Keratinocyte (primary cell): ENCODE data around the gene NFYB.

Experiments used
- EZH2 ChIP-seq: IDR thresholded peaks from one replicate; pipeline ENCODE4 v1.6.1; 2012; ENCODE audit warnings: inconsistent platforms, mild to moderate bottlenecking, low read length, moderate library complexity
- TF ChIP-seq, protein P1 (sequence below), 3 experiments: IDR thresholded peaks in 1 of 3; conservative IDR thresholded peaks in 1 of 3; optimal IDR thresholded peaks in 1 of 3; 2 replicates in 2 of 3; 3 replicates in 1 of 3; pipeline versions ENCODE3 to v1.5.1; 2011; ENCODE audit warnings: low read length in 3 of 3, mild to moderate bottlenecking in 3 of 3, moderate library complexity in 2 of 3, control low read depth in 1 of 3, inconsistent platforms in 1 of 3; ENCODE audit not compliant: insufficient read depth in 2 of 3; ENCODE audit errors: extremely low read depth in 1 of 3

DNA sequence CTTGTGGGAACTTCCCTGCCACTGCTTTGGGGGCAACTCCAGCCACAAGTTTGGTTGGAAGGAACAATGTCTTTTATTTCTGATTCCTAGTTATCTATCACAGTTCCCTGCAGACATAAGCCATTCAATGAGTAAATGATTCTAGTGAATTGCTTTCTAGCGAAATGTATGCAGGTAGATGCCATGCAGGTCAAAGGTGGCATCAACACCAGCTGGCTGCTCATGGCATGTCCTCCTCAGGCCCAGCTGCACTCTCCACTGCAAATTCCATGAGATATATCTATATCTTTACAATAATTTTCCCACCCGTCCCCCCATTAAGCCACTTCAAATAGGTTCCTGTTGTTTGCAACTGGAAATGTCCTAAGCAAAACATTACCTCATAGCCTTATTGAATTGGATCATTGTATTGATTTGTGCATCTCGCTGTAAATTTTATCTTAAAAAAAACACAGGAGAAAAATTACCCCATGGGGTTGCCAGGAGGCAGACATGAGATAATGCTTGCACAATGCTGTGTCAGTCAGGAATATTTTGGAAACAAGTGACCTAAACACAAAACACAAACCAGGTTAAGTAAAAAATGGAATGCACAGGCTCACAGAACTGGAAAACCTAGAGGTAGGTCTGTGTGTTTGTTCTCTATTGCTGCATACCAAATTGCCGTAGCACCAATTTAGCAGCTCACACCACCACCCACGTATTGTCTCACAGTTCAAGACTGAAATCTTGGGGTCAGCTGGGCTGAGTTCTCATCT lies 44.8 kb upstream of the NFYB start:
- TF ChIP-seq, protein P1, sequence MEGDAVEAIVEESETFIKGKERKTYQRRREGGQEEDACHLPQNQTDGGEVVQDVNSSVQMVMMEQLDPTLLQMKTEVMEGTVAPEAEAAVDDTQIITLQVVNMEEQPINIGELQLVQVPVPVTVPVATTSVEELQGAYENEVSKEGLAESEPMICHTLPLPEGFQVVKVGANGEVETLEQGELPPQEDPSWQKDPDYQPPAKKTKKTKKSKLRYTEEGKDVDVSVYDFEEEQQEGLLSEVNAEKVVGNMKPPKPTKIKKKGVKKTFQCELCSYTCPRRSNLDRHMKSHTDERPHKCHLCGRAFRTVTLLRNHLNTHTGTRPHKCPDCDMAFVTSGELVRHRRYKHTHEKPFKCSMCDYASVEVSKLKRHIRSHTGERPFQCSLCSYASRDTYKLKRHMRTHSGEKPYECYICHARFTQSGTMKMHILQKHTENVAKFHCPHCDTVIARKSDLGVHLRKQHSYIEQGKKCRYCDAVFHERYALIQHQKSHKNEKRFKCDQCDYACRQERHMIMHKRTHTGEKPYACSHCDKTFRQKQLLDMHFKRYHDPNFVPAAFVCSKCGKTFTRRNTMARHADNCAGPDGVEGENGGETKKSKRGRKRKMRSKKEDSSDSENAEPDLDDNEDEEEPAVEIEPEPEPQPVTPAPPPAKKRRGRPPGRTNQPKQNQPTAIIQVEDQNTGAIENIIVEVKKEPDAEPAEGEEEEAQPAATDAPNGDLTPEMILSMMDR (optimal IDR thresholded peaks at IDR 0.05 in 1 of 3, IDR thresholded peaks at IDR 0.05 in 1 of 3, conservative IDR thresholded peaks at IDR 0.05 in 1 of 3; ENCODE audit: extremely low read depth in 1 of 3, insufficient read depth in 2 of 3, low read length in 3 of 3) = no peak
- no peak for TF ChIP-seq EZH2
